Colonic mucosa (tissue), 4 donors: ENCODE data around the gene KRTAP10-2. TPM values are rescaled to one million over a fixed set of nuclear protein-coding genes. Genes with fewer than 3 reads are reported as not detected.

ENCODE experiments used
- DNase-seq: peaks from one replicate; pipeline ENCODE4 v3.0.0-alpha.2; 2020
- H3K27ac ChIP-seq: fragments of 200-600 bp; one replicate; pipeline ENCODE4 v1.8.0; 2021
- H3K27me3 ChIP-seq: fragments of 200-600 bp; one replicate; pipeline ENCODE4 v1.8.0; 2021
- H3K36me3 ChIP-seq: fragments of 200-600 bp; one replicate; pipeline ENCODE4 v1.8.0; 2021
- H3K4me1 ChIP-seq: fragments of 200-600 bp; one replicate; pipeline ENCODE4 v1.8.0; 2021; ENCODE audit warnings: mild to moderate bottlenecking
- H3K4me3 ChIP-seq: fragments of 200-600 bp; one replicate; pipeline ENCODE4 v1.8.0; 2021
- H3K9ac ChIP-seq, 2 donors: one replicate each; pipeline ENCODE4 v1.7.0; 2013; ENCODE audit warnings: control low read depth in 2 of 2, low read depth in 2 of 2, low read length in 2 of 2
- H3K9me3 ChIP-seq: fragments of 200-600 bp; one replicate; pipeline ENCODE4 v1.8.0; 2021
- intact Hi-C: fragments of 100-400 bp; cut with DNase I; formaldehyde crosslinking; loops from one replicate; pipeline ENCODE4 v1.14.1; 2022
- total RNA-seq, 2 donors: library from RNA; stranded (reverse); fragmentation: NEBNext Ultra II Directional in 1 of 2; extraction: Animal tissue kit (Norgen Biotek cat#: 25700) in 1 of 2; gene quantifications; one replicate each; pipeline ENCODE4 v1.2.1, GENCODE V29; 2021
- TF ChIP-seq, protein P1 (sequence below): fragments of 200-600 bp; IDR thresholded peaks from one replicate; pipeline ENCODE4 v1.8.0; 2022; ENCODE audit warnings: antibody characterized with exemption, mild to moderate bottlenecking
- donor health status: healthy.
- donor health status: DM: no; HTN: no; CAD: no.
- donor health status: DM: no; HTN: no; CAD: no.

KRTAP10-2 gene
- total RNA-seq, 2 donors from 2014 or later, result not detected

DNA sequence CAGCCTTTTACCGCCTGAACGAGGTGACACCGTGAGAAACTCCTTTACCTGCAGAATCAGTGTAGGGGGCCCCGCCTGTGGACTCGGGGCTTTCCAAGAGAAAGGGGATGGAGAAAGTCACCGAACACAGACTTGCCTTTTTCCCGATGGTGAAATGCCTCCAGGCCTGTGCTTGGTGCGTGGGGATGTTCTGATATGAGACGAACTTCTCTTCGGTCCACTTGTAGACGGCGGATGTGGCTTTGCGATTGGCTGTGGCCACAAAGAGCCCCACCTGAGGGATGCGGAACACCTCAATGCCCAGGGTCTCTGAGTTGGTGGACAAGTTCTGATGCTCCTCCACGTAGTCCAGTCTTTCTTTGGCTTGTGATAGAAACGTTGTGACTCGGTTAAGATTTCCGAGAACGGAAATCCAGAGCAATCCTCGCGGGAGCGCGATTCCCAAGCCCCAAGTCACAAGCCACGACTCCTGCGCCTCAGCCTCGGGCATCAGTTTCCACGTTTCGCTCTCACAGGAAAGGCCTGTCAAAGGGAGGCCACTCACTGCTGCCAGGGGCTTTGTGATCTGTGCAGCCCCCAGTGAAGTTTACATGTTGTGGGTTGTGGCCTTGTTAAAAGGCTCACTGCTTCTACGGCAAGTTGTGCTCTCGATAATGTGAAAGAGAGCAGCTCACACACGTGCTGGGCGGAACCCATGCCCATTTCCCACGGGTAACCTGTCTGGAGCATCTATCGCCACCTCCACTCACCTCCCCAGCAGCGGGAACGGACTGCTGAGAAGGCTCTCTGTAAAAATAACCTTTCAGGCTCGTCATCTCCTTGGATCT lies 23.9 kb downstream of the KRTAP10-2 start:
- H3K4me1 ChIP-seq, result no peaks in the 10 kb centered on the region
- DNase-seq, result no peak
- intact Hi-C loops, result no loop called here
- no peak overlapping the region for H3K27ac ChIP-seq
- H3K9me3 ChIP-seq, result no peaks in the 10 kb centered on the region
- TF ChIP-seq, protein P1, sequence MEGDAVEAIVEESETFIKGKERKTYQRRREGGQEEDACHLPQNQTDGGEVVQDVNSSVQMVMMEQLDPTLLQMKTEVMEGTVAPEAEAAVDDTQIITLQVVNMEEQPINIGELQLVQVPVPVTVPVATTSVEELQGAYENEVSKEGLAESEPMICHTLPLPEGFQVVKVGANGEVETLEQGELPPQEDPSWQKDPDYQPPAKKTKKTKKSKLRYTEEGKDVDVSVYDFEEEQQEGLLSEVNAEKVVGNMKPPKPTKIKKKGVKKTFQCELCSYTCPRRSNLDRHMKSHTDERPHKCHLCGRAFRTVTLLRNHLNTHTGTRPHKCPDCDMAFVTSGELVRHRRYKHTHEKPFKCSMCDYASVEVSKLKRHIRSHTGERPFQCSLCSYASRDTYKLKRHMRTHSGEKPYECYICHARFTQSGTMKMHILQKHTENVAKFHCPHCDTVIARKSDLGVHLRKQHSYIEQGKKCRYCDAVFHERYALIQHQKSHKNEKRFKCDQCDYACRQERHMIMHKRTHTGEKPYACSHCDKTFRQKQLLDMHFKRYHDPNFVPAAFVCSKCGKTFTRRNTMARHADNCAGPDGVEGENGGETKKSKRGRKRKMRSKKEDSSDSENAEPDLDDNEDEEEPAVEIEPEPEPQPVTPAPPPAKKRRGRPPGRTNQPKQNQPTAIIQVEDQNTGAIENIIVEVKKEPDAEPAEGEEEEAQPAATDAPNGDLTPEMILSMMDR, result no peak
- H3K9ac ChIP-seq, result no peak overlapping the region
- H3K27me3 ChIP-seq, result no peaks in the 10 kb centered on the region
- H3K36me3 ChIP-seq, result no peaks in the 10 kb centered on the region
- no peak overlapping the region for H3K4me3 ChIP-seq

DNA sequence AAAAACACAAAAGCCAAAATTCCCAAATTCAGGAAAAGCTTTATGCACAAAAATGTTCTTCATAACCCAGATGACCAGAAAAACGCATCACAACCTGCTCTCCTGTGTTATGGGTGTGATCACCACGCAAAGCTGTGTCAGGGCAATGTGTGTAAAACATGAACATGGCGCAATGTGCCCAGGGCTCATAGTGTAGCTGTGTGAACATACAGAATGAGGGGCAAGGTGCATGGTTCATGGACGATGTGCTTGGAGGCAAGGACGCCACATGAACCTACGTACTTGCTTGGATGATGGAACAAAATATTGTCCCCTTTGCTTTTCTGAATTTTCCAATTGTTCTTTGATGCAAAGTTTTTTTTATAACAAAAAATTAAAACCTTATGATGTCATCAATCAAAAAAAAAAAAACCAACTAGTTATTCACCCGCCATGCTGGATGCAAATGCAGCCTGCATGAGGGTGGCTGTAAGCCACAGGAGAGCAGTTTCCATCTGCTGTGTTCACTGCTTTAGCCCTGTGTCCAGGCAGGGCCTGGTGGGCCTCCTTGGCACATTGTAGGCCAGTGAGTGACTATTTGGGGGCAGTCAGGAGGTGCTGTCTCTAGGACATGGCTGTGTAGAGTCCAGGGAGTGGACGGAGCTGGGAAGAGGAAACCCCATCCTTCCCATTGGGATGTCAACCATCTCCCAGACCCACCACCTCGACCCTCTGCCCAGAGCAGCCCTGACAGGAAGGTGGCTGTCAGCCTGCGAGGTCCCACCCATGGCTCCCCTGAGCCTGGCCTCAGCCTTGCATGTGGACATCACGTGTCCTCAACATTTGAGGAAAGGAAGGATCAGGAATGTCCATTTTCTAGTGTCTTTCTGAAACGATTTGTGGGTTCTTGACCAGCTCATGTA lies 25.0 kb downstream of the KRTAP10-2 start:
- TF ChIP-seq, protein P1, result no peak
- Histone ChIP-seq H3K36me3 (no peaks in the 10 kb centered on the region), H3K27me3 (no peaks in the 10 kb centered on the region), H3K4me3 (no peak overlapping the region), H3K4me1 (no peaks in the 10 kb centered on the region), H3K27ac (no peak overlapping the region), H3K9me3 (no peaks in the 10 kb centered on the region), H3K9ac (no peak overlapping the region)
- intact Hi-C loops, result no loop called here
- no peak for DNase-seq

DNA sequence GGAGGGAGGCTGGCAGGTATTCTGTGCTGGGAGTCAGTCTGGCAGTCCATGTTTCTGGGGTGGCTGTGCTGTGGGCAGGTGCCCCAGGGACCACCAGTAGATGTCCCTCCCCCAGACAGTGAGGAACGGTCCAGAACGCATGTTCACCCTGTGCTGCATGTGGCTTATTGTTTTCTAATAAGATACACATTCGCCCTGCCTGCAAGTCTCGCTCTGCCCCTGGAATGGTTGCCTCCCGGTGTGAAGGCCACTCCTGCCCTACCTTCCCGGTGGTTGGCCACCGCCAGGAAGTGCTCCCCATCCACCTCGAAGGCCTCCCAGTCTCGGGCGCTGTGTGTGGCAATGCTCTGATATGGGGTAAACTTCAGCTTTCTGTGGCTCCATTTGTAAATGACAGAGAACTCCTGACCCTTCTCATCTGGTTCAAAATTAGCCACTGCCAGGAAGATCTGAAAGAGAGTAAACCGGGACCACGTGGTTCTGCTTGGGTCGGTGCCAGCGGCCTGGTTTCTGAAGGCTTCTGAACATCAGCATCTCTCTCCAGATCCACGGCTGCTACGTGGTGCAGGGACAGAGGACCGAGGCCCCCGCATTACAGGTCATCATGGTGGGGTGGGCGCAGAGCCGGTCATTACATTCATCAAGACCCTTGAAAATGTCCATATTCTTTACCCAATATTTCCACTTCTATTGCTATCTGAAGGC lies 25.8 kb downstream of the KRTAP10-2 start:
- Histone ChIP-seq H3K27me3 (no peaks in the 10 kb centered on the region), H3K9ac (no peak overlapping the region), H3K4me1 (no peaks in the 10 kb centered on the region), H3K27ac (no peak overlapping the region), H3K36me3 (no peaks in the 10 kb centered on the region), H3K4me3 (no peak overlapping the region), H3K9me3 (no peaks in the 10 kb centered on the region)
- intact Hi-C loops, result no loop called here
- no peak for DNase-seq
- TF ChIP-seq, protein P1, result no peak

DNA sequence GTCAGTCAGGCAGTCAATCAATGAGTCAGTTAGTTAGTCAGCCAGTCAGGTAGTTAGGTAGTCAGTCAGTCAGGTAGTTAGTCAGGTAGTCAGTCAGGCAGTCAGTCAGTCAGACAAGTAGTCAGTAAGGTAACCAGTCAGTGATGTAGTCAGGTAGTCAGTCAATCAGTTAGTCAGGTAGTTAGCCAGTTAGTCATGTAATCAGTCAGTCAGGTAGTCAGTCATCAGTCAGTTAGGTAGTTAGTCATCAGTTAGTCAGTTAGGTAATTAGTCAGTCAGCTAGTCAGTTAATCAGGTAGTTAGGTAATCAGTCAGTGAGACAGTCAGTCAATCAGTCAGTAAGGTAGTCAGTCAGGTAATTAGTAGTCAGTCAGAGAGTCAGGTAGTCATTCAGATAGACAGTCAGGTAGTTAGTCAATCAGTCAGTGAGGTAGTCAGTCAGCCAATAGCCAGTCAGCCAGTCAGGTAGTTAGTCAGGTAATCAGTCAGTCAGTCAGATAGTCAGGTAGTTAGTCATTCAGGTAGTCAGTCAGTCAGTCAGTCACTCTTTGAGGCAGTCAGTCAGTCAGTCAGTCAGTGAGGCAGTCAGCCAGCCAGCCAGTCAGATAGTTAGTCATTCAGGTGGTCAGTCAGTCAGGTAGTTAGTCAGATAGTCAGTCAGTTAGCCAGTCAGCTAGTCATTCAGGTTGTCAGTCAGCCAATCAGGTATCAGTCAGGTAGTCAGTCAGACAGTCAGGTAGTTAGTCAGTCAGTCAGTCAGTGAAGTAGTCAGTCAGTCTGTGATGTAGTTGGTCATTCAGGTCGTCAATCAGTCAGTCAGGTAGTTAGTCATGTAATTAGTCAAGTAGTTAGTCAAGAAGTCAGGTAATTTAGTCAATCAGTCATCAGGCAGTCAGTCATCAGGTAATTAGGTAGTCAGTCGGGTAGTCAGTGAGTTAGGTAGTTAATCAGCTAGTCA lies 26.6 kb downstream of the KRTAP10-2 start:
- Histone ChIP-seq H3K9ac (no peak overlapping the region), H3K9me3 (no peaks in the 10 kb centered on the region), H3K27me3 (no peaks in the 10 kb centered on the region), H3K36me3 (no peaks in the 10 kb centered on the region), H3K27ac (no peak overlapping the region), H3K4me1 (no peaks in the 10 kb centered on the region), H3K4me3 (no peak overlapping the region)
- TF ChIP-seq, protein P1, result no peak
- intact Hi-C loops, result no loop called here
- DNase-seq, result no peak
